ENCODE results near the gene PCED1B.
A peak's percentile ranks its signal among the peaks of the same experiment; 100 is the strongest.

Gene PCED1B

GRCh38 chr12:47123730-47124129, 44.3 kb downstream of the PCED1B start:
- no peak for DNase-seq

- DNase-seq = no peak
Observed at GRCh38 chr12:47124451-47124850, 45.0 kb downstream of the PCED1B start.

GRCh38 chr12:47126246-47126645, 46.8 kb downstream of the PCED1B start:
- DNase-seq = no peak

GRCh38 chr12:47131011-47131410, 51.6 kb downstream of the PCED1B start:
- DNase-seq = no peak

- DNase-seq = no peak
Observed at GRCh38 chr12:47134005-47134404, 54.6 kb downstream of the PCED1B start.

- DNase-seq = no peak
Observed at GRCh38 chr12:47135578-47135977, 56.2 kb downstream of the PCED1B start.

GRCh38 chr12:47139000-47139681, 59.7 kb downstream of the PCED1B start:
- no peak for DNase-seq

- no peak for DNase-seq
Observed at GRCh38 chr12:47141459-47141858, 62.0 kb downstream of the PCED1B start.

GRCh38 chr12:47144769-47145168, 65.3 kb downstream of the PCED1B start:
- DNase-seq = no peak

- DNase-seq = no peak
Observed at GRCh38 chr12:47145188-47145587, 65.8 kb downstream of the PCED1B start.

GRCh38 chr12:47147739-47148138, 68.3 kb downstream of the PCED1B start:
- no peak for DNase-seq

GRCh38 chr12:47149146-47149545, 69.7 kb downstream of the PCED1B start:
- no peak for DNase-seq

GRCh38 chr12:47152095-47152494, 72.7 kb downstream of the PCED1B start:
- no peak for DNase-seq

GRCh38 chr12:47155457-47156166, 76.2 kb downstream of the PCED1B start:
- no peak for DNase-seq

- DNase-seq = peak; percentile 2
Observed at GRCh38 chr12:47156167-47156736, 76.8 kb downstream of the PCED1B start.

- DNase-seq = no peak
Observed at GRCh38 chr12:47158792-47159191, 79.4 kb downstream of the PCED1B start.

- DNase-seq = no peak
Observed at GRCh38 chr12:47159348-47159747, 79.9 kb downstream of the PCED1B start.

- DNase-seq = no peak
Observed at GRCh38 chr12:47160316-47161244, 81.2 kb downstream of the PCED1B start.

GRCh38 chr12:47164116-47164515, 84.7 kb downstream of the PCED1B start:
- DNase-seq = no peak

GRCh38 chr12:47164724-47165439, 85.5 kb downstream of the PCED1B start:
- no peak for DNase-seq

- no peak for DNase-seq
Observed at GRCh38 chr12:47165934-47166333, 86.5 kb downstream of the PCED1B start.

GRCh38 chr12:47166365-47166764, 86.9 kb downstream of the PCED1B start:
- no peak for DNase-seq

Measured in kidney glomerular epithelial cell (primary cell).